Type B pancreatic cell (in vitro differentiated cells): ENCODE data around the gene CCR7. TPM values are rescaled to one million over a fixed set of nuclear protein-coding genes. Genes with fewer than 3 reads are reported as not detected.
"Not testable (repeated sequence)": the region's sequence is repeated elsewhere in the genome, so short reads cannot be mapped to it uniquely, and the experiment has no call there.

ENCODE experiments used
- DNase-seq: peaks from one replicate; pipeline ENCODE4 v3.0.0; 2021; ENCODE audit warnings: mixed read lengths; ENCODE audit not compliant: unreplicated experiment; ENCODE audit errors: extremely low spot score
- H3K27ac Mint-ChIP-seq: 2 replicates; pipeline ENCODE4 v1.8.0; 2021; ENCODE audit warnings: mild to moderate bottlenecking, mixed read lengths
- H3K27me3 Mint-ChIP-seq: 2 replicates; pipeline ENCODE4 v1.8.0; 2021; ENCODE audit warnings: mixed read lengths
- H3K36me3 Mint-ChIP-seq: 2 replicates; pipeline ENCODE4 v1.8.0; 2021; ENCODE audit warnings: mixed read lengths
- H3K4me1 Mint-ChIP-seq: one replicate; pipeline ENCODE4 v1.8.0; 2021; ENCODE audit warnings: mixed read lengths; ENCODE audit not compliant: unreplicated experiment
- H3K4me3 Mint-ChIP-seq: 2 replicates; pipeline ENCODE4 v1.8.0; 2021; ENCODE audit warnings: mild to moderate bottlenecking, mixed read lengths
- H3K9me3 Mint-ChIP-seq: 2 replicates; pipeline ENCODE4 v1.8.0; 2021; ENCODE audit warnings: mixed read lengths
- CTCF ChIP-seq: fragments of 200-600 bp; sonication (generic); conservative IDR thresholded peaks from 2 replicates; pipeline ENCODE4 v1.5.0; 2021; ENCODE audit warnings: antibody characterized with exemption, mild to moderate bottlenecking
- total RNA-seq: library from RNA; stranded (reverse); gene quantifications from 2 replicates; pipeline ENCODE4 v1.2.1, GENCODE V29; 2021; ENCODE audit warnings: low replicate concordance

CCR7 gene
- total RNA-seq, 1 donor from 2014 or later: not detected

- Mint-ChIP-seq H3K36me3 (no peaks in the 10 kb centered on the region), H3K9me3 (peaks cover 5% of the 10 kb centered on the region), H3K4me3 (no peak overlapping the region), H3K4me1 (no peaks in the 10 kb centered on the region), H3K27me3 (peaks cover 12% of the 10 kb centered on the region), H3K27ac (no peak overlapping the region)
- TF ChIP-seq CTCF: no peak
- no peak for DNase-seq
Measured at GRCh38 chr17:40577611-40578065, 12.4 kb upstream of the CCR7 start.

GRCh38 chr17:40576113-40576740 is 11.0 kb upstream of the CCR7 start:
- Mint-ChIP-seq H3K36me3 (no peaks in the 10 kb centered on the region), H3K9me3 (peaks cover 5% of the 10 kb centered on the region), H3K27me3 (peaks cover 18% of the 10 kb centered on the region), H3K4me3 (peak overlapping the region; percentile 6), H3K4me1 (no peaks in the 10 kb centered on the region), H3K27ac (no peak overlapping the region)
- no peak for DNase-seq
- TF ChIP-seq CTCF: no peak

- Mint-ChIP-seq H3K27ac (no peak overlapping the region), H3K4me1 (no peaks in the 10 kb centered on the region)
Measured at GRCh38 chr17:40574292-40574691, 9.0 kb upstream of the CCR7 start.

GRCh38 chr17:40572245-40572993 is 7.1 kb upstream of the CCR7 start:
- DNase-seq, H3K4me1 Mint-ChIP-seq, H3K4me3 Mint-ChIP-seq, H3K36me3 Mint-ChIP-seq, H3K27ac Mint-ChIP-seq, H3K9me3 Mint-ChIP-seq: not testable (repeated sequence)
- peaks cover 33% of the 10 kb centered on the region for H3K27me3 Mint-ChIP-seq

More at GRCh38 chr17:40574292-40574691, 9.0 kb upstream of the CCR7 start:
- Mint-ChIP-seq H3K36me3 (no peaks in the 10 kb centered on the region), H3K9me3 (peaks cover 5% of the 10 kb centered on the region), H3K4me3 (no peak overlapping the region), H3K27me3 (peaks cover 33% of the 10 kb centered on the region)
- DNase-seq: no peak
- no peak for TF ChIP-seq CTCF

GRCh38 chr17:40568074-40568836 is 3.0 kb upstream of the CCR7 start:
- Mint-ChIP-seq H3K4me1 (no peaks in the 10 kb centered on the region), H3K27ac (no peak overlapping the region), H3K27me3 (peaks cover 35% of the 10 kb centered on the region), H3K9me3 (no peaks in the 10 kb centered on the region), H3K36me3 (no peaks in the 10 kb centered on the region), H3K4me3 (no peak overlapping the region)
- TF ChIP-seq CTCF: no peak
- DNase-seq: no peak
